Measurements from ENCODE around the gene RHOC. TPM values are rescaled to one million over a fixed set of nuclear protein-coding genes. Genes with fewer than 3 reads are reported as not detected.

The RHOC gene
- total RNA-seq, 2 experiments from 2014 or later = 23.1 to 43.3 TPM

DNA sequence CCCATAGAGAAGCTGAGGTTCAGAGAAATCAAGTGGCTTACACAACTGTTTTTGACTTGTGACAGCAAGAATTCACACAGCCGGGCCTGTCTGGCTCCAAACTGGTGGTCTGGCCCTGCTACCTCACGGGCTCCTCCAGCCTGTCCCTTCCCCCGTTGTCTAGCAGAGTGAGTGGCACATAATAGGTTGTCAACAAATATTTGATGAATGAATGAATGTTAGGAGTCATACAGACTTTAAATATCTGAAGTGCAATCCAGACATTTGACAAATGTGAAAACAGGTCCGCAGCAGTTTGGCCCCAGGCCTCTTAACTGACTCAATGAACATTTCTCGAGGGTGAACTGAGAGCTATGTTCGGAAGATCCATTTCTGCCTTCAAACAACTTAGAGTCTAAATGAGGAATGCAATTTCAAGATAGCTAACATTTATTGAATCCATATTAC, 1.1 kb upstream of the RHOC start:
- peaks cover 29% of the 10 kb centered on the region for H3K4me1 ChIP-seq (ENCODE audit: insufficient read depth, low read length, poor library complexity, severe bottlenecking)
- no peak overlapping the region for H2AFZ ChIP-seq (ENCODE audit: low read length)
- TF ChIP-seq, protein P1, sequence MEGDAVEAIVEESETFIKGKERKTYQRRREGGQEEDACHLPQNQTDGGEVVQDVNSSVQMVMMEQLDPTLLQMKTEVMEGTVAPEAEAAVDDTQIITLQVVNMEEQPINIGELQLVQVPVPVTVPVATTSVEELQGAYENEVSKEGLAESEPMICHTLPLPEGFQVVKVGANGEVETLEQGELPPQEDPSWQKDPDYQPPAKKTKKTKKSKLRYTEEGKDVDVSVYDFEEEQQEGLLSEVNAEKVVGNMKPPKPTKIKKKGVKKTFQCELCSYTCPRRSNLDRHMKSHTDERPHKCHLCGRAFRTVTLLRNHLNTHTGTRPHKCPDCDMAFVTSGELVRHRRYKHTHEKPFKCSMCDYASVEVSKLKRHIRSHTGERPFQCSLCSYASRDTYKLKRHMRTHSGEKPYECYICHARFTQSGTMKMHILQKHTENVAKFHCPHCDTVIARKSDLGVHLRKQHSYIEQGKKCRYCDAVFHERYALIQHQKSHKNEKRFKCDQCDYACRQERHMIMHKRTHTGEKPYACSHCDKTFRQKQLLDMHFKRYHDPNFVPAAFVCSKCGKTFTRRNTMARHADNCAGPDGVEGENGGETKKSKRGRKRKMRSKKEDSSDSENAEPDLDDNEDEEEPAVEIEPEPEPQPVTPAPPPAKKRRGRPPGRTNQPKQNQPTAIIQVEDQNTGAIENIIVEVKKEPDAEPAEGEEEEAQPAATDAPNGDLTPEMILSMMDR (conservative IDR thresholded peaks at IDR 0.05; ENCODE audit: low read length) = no peak
- no peak for TF ChIP-seq EZH2phosphoT487 (IDR thresholded peaks at IDR 0.05; ENCODE audit: borderline replicate concordance, low read depth, low read length)
- CTCF ChIA-PET (ENCODE audit: unreplicated experiment) = interaction anchor here (0.8 to 2.2 kb wide), 3 partner anchors 34 to 317 kb away, joined by 3 to 7 read pairs (median 3); partner anchors contain the start of gene MOV10
- H3K4me2 ChIP-seq (ENCODE audit: low read length) = no peak overlapping the region
- no peaks in the 10 kb centered on the region for H3K9me2 ChIP-seq (ENCODE audit: insufficient read depth, low read length)
- POLR2A ChIA-PET = interaction anchor here (0.5 to 1.2 kb wide), 5 partner anchors 36 to 375 kb away, joined by 3 to 4 read pairs (median 4); no protein-coding TSS in a partner anchor
- BruUV-seq (replicated peaks) = no TSS peak
- intact Hi-C loops (cut with micrococcal nuclease; ENCODE audit: unreplicated experiment) = no loop called here
- no peaks in the 10 kb centered on the region for H4K20me1 ChIP-seq (ENCODE audit: insufficient read depth, low read length)
- no peak for DNase-seq (ENCODE audit: low spot score)
- H3K4me3 ChIP-seq (ENCODE audit: low read depth, low read length, poor library complexity, severe bottlenecking) = no peak overlapping the region
- H3K27ac ChIP-seq (ENCODE audit: low read depth, low read length, poor library complexity, severe bottlenecking) = no peak overlapping the region
- H3K36me3 ChIP-seq (ENCODE audit: insufficient read depth, low read length) = no peaks in the 10 kb centered on the region
- no peaks in the 10 kb centered on the region for H3K9me3 ChIP-seq (ENCODE audit: low read length)
- no peaks in the 10 kb centered on the region for H3K79me2 ChIP-seq (ENCODE audit: insufficient read depth, low read depth, low read length)

DNA sequence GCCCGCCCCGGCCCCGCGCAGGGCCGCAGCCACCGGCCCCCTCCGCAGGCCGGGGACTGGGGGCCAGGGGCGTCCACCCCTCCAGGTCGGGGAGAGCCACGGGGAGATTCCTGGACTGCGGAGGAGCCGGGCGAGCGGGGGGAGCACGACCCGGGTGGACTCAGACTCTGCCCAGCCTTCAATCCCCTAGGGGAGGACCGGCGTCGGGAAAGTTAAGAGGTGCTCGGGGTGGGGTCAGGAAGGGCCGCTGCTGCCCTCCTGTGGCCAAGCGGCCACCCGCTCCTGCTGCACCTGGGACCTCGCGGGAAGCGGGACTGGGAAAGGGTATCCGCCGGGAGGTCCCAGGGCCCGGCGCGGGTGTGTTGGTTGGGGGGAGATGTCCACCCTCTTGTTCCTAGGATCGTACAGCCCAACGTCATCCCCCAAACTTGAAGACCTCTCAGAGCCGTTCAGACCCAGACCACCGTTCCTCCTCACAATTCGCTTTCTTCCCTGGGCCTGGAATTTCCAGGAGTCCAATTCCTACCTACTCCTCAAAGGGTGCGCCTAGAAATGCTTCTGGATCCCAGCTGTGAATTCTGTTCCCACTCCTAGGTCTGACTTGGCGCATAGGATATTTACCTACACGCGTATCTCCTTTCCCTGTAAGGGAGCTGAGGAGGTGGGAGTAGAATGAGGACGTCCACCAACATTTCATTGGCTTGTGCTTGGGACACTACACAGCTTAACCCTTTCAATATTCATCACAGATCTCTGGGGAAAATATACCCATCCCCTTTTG, 484 bp upstream of the RHOC start:
- intact Hi-C loops (cut with micrococcal nuclease; ENCODE audit: unreplicated experiment) = loop anchor here (2.0 kb wide), 1 partner anchor 317 kb away; no protein-coding TSS in a partner anchor
- DNase-seq (ENCODE audit: low spot score) = peak; percentile 79
- POLR2A ChIA-PET = interaction anchor here (0.6 to 1.2 kb wide), 2 partner anchors 35 to 168 kb away, joined by 3 read pairs; no protein-coding TSS in a partner anchor
- no peaks in the 10 kb centered on the region for H3K9me2 ChIP-seq (ENCODE audit: insufficient read depth, low read length)
- no TSS peak for BruUV-seq (replicated peaks)
- H3K4me3 ChIP-seq (ENCODE audit: low read depth, low read length, poor library complexity, severe bottlenecking) = peak overlapping the region; percentile 66
- peak overlapping the region; percentile 43; the same call in 1 of the 2 replicates for H2AFZ ChIP-seq (ENCODE audit: low read length)
- H3K36me3 ChIP-seq (ENCODE audit: insufficient read depth, low read length) = no peaks in the 10 kb centered on the region
- peak overlapping the region; percentile 82 for H3K4me2 ChIP-seq (ENCODE audit: low read length)
- H3K4me1 ChIP-seq (ENCODE audit: insufficient read depth, low read length, poor library complexity, severe bottlenecking) = peaks cover 33% of the 10 kb centered on the region
- no peak for TF ChIP-seq EZH2phosphoT487 (IDR thresholded peaks at IDR 0.05; ENCODE audit: borderline replicate concordance, low read depth, low read length)
- TF ChIP-seq, protein P1 (conservative IDR thresholded peaks at IDR 0.05; ENCODE audit: low read length) = peak; percentile 86
- no peaks in the 10 kb centered on the region for H4K20me1 ChIP-seq (ENCODE audit: insufficient read depth, low read length)
- no peaks in the 10 kb centered on the region for H3K79me2 ChIP-seq (ENCODE audit: insufficient read depth, low read depth, low read length)
- no peaks in the 10 kb centered on the region for H3K9me3 ChIP-seq (ENCODE audit: low read length)
- no peak overlapping the region for H3K27ac ChIP-seq (ENCODE audit: low read depth, low read length, poor library complexity, severe bottlenecking)
- CTCF ChIA-PET (ENCODE audit: unreplicated experiment) = interaction anchor here (0.8 to 2.2 kb wide), 3 partner anchors 33 to 316 kb away, joined by 3 to 7 read pairs (median 3); partner anchors contain the start of gene MOV10

All from OCI-LY7 (cell line).